ENCODE results near the gene DPF3. TPM values are rescaled to one million over a fixed set of nuclear protein-coding genes. Genes with fewer than 3 reads are reported as not detected.

The DPF3 gene
- total RNA-seq, 3 donors from 2014 or later, result 9.3 to 21.9 (median 10.9) TPM

GRCh38 chr14:72583316-72584272 is 310.3 kb downstream of the DPF3 start:
- Histone ChIP-seq H3K4me1 (ENCODE audit: low read depth) (no peaks in the 10 kb centered on the region), H3K36me3 (ENCODE audit: low read depth) (no peaks in the 10 kb centered on the region), H3K9me3 (no peaks in the 10 kb centered on the region), H3K4me3 (no peak overlapping the region)
- DNase-seq, result no peak
- no peak for ATAC-seq
- no peak for TF ChIP-seq CTCF (IDR thresholded peaks at IDR 0.05)
- intact Hi-C loops (cut with DNase I, micrococcal nuclease), result no loop called here

GRCh38 chr14:72582582-72582981 is 311.3 kb downstream of the DPF3 start:
- intact Hi-C loops (cut with DNase I, micrococcal nuclease), result no loop called here
- DNase-seq, result no peak
- no peak overlapping the region for H3K4me3 ChIP-seq
- no peak for ATAC-seq
- no peaks in the 10 kb centered on the region for H3K9me3 ChIP-seq
- H3K4me1 ChIP-seq (ENCODE audit: low read depth), result no peaks in the 10 kb centered on the region
- H3K36me3 ChIP-seq (ENCODE audit: low read depth), result no peaks in the 10 kb centered on the region
- no peak for TF ChIP-seq CTCF (IDR thresholded peaks at IDR 0.05)

GRCh38 chr14:72578514-72578913 is 315.4 kb downstream of the DPF3 start:
- intact Hi-C loops (cut with DNase I, micrococcal nuclease), result no loop called here
- no peak for TF ChIP-seq CTCF (IDR thresholded peaks at IDR 0.05)
- no peak for DNase-seq
- no peak for ATAC-seq
- Histone ChIP-seq H3K4me3 (no peak overlapping the region), H3K4me1 (ENCODE audit: low read depth) (no peaks in the 10 kb centered on the region), H3K9me3 (no peaks in the 10 kb centered on the region), H3K36me3 (ENCODE audit: low read depth) (no peaks in the 10 kb centered on the region)

GRCh38 chr14:72577521-72577920 is 316.4 kb downstream of the DPF3 start:
- no peak for DNase-seq
- Histone ChIP-seq H3K4me1 (ENCODE audit: low read depth) (no peaks in the 10 kb centered on the region), H3K4me3 (no peak overlapping the region), H3K9me3 (no peaks in the 10 kb centered on the region), H3K36me3 (ENCODE audit: low read depth) (no peaks in the 10 kb centered on the region)
- intact Hi-C loops (cut with DNase I, micrococcal nuclease), result no loop called here
- no peak for ATAC-seq
- TF ChIP-seq CTCF (IDR thresholded peaks at IDR 0.05), result no peak

GRCh38 chr14:72576258-72576657 is 317.6 kb downstream of the DPF3 start:
- H3K4me3 ChIP-seq, result no peak overlapping the region
- intact Hi-C loops (cut with DNase I, micrococcal nuclease), result no loop called here
- no peaks in the 10 kb centered on the region for H3K9me3 ChIP-seq

More at GRCh38 chr14:72576258-72576657, 317.6 kb downstream of the DPF3 start:
- Histone ChIP-seq H3K36me3 (ENCODE audit: low read depth) (no peaks in the 10 kb centered on the region), H3K4me1 (ENCODE audit: low read depth) (no peaks in the 10 kb centered on the region)
- TF ChIP-seq CTCF (IDR thresholded peaks at IDR 0.05), result no peak
- DNase-seq (no peak), ATAC-seq (no peak)
